ENCODE results near the gene FBXW9.
"Not testable (repeated sequence)": the region's sequence is repeated elsewhere in the genome, so short reads cannot be mapped to it uniquely, and the experiment has no call there.

FBXW9 gene

GRCh38 chr19:12678039-12678438, 18.4 kb downstream of the FBXW9 start:
- DNase-seq = not testable (repeated sequence)

- no peak for DNase-seq
Measured at GRCh38 chr19:12676928-12677327, 19.5 kb downstream of the FBXW9 start.

GRCh38 chr19:12676384-12676792, 20.0 kb downstream of the FBXW9 start:
- peak; percentile 64 for DNase-seq

DNA sequence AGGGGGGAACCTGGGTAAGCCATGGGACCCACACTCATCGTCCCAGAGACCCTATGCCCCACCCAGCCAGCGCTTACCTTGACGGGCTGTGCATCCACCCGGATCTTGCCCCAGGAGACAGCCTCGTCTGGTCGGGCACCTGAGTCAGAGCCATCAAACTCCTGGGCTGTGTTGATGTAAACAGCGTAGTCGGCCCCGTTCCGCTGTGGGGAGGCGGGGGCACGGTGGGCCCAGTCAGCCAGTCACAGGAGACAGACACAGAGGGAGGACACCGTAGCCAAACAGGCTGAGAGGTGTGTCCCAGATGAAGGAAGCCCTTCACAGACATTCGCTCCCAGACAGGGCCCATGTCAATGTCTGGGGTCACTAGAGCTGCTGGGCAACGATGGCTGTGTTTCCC, 20.5 kb downstream of the FBXW9 start:
- no peak for DNase-seq

GRCh38 chr19:12675399-12675798, 21.0 kb downstream of the FBXW9 start:
- no peak for DNase-seq

DNA sequence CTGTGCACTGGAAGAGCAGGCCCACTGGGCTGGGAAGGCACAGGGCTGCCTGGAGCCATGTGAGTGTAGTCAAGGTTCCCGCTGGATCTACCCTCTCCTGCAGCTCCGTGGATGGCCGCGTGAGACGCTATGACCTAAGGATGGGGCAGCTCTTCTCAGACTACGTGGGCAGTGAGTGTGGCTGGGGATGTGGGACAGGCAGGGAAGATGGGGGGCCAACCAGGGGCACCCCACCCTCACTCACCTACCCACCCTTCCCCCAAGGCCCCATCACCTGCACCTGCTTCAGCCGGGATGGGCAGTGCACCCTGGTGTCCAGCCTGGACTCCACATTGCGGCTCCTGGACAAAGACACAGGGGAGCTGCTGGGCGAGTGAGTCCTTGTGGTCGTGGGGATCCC, 23.7 kb downstream of the FBXW9 start:
- no peak for DNase-seq

DNA sequence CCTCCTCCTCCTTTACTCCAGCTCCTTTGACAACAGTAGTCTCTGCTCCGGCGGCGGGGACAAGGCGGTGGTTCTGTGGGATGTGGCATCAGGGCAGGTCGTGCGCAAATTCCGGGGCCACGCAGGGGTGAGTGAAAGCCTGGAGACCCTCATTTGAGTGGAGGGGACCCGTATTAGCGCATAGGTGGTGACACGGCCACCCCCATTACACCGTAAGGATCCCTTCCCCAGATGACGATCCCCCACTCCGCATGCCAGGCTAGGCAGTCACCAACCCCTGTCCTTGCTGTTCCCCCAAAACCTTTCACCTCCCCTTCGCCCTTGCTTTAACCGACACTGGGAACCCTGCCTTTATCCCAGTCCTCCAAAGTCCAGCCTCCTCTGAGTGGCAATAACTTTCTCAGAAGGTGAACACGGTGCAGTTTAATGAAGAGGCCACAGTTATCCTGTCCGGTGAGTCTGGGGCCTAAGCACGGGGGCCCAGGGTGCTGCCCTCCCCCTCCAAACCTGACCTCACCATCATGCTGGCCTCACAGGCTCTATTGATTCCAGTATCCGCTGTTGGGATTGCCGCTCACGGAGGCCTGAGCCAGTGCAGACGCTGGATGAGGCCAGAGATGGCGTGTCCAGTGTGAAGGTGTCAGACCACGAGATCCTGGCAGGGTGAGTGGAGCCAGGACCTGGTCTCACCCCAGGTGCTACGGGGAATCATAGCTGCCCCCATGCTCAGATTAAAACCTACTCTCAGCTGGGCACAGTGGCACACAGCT, 26.1 kb downstream of the FBXW9 start:
- no peak for DNase-seq

GRCh38 chr19:12669270-12670158, 26.9 kb downstream of the FBXW9 start:
- DNase-seq = peak; percentile 81

DNA sequence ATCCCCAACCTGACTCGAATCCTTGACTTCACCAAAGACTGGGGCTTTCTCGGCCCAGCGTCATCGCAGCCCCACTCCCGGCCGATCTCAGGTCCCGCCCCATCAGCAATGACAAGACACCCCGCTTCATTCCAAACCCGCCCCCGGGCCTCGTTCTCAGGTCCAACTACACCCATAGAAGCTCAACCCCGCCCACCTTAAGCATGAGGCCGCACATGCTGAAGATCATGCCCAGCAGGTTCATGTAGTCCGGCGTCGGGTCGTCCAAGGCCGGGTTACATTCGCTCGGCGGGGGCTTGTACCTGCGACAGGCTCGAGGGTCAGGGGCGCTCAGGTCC, 27.5 kb downstream of the FBXW9 start:
- peak; percentile 42 for DNase-seq

- DNase-seq = no peak
Measured at GRCh38 chr19:12668346-12668745, 28.1 kb downstream of the FBXW9 start.

GRCh38 chr19:12667731-12668302, 28.6 kb downstream of the FBXW9 start:
- DNase-seq = no peak

DNA sequence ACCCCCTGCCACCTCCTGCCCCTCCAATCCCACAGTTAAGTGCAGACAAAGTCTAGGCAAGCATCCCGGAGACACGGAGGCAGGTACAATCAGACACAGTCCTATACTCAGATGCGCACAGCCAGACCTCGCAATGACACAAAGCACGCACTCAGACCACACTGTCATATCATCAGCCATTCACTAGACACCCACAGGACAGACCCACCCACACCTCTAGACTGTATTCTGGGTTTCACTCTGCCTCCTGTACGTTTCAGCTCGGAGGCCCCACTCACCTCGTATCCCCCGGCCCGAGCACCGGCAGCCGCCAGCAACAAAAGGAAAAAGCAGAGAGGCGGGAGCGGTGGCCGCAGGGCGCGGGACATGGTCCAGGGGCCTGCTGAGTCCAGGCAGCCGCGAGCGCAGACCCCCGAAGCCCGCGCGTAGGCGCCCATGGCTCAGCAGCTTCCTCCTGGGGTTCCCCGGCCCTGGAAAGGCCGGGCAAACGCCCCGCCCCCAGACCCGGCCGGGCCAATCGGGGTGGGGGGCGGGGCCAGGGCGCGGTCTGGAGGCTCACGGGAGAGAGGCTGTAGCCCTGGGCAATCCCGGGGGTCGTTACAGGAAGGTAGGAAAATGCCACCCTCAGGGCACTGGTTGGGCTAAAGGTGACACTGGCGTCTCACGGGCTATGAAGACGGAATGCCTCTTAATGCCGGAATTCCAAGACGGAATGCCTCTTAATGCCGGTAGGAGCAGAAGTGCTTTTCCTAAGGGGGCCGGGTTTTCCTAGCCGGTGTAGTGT, 30.0 kb downstream of the FBXW9 start, which contains the start of the genes MAN2B1 and WDR83:
TSS of gene MAN2B1 (minus strand) at position 478 of the 784 bp plus-strand sequence. CDS start at position 437, 41 bp downstream.
TSS of gene WDR83 (plus strand) at position 543 of the 784 bp plus-strand sequence. CDS start 2,984 bp downstream, outside the sequence.
- DNase-seq = peak; percentile 56

GRCh38 chr19:12665671-12666264, 30.7 kb downstream of the FBXW9 start:
- no peak for DNase-seq

DNA sequence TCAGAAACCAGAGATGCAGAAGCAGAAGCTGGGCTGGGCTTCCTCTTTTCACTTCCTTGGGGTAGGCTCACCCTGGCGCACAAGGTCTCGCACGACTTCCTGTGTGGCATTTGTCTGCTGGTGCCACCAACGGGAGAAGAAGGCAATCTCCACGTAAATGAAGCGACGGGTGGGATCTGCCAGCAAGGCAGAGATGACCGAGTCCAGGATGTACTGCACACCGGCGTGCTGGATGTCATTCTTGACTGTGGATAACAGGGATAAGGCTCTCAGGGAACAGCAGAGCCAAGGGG, 31.2 kb downstream of the FBXW9 start:
- DNase-seq = no peak

DNA sequence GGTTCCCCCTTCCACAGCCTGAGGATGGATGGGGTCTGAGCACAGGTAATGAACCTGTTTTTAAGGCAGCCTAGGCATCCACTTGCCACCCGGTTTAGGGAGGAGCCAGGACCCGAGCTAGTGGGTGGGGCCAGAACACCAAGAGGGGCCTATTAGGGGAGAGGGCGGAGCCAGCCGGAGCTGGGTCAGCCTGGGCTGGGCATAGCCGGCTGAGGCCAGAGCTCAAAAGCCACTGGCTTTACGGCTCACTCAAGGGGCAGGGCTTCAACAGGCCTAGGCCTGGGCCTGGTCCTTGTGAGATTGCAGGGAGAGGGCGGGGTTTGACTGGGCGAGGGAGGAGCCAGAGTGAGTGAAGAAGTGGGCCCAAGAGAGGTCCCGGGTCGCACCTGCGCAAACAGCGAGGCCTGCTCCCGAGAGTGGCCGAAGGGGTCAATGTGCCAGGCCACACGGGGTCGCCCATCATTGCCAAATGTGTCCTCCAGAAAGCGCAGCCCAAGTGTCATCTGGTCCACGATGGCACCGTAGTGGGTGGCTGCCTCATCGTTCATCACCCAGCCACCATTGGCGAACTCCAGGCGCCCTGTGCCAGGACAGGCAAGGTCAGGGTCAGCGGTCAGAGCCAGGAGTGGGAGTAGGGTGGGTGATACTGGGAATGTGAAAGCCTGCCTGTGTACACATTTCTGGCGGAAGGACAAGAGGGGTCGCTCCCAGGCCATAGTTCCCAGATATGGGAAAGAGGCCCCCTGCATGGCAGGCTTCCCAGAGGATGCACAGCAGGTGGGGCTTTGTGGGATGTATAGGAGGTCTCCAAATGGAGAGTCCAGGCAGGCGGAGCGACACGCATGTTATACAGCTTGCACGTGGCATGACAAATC, 31.8 kb downstream of the FBXW9 start:
- no peak for DNase-seq

DNA sequence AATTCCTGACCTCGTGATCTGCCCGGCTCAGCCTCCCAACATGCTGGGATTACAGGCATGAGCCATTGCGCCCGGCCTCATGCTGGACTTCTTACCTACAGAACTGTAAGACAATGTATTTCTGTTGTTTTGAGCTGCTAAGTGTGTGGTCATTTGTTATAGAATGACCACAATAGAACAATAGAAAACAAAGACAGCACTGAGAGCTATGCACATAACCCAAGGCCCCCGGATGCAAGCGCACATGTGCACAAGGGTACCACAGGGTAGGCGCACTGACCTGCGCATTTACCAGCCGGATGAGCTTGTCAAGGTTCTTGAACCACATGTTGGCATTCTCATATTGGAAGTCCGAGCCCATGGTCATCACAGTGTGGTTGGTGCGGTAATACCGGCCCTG, 35.5 kb downstream of the FBXW9 start:
- DNase-seq = no peak

DNA sequence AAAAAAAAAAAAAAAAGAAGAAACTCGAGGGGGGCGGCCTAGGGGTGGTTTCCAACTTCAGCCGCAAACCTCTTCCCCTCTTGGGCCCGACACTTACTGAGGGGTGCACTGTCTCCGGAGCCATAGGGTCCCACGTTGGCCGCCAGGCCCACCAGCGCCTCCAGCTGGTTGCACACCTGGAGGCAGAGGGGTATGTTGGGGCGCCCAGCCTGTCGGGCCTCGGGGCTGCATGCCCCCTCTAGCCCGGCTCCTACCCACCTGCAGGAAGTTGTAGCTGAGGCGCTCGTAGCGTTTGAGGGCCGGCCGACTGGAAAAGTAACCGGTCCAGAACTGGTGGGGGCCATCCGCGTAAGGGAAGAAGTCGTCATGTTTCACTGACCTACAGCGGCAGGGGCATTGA, 38.5 kb downstream of the FBXW9 start:
- no peak for DNase-seq

GRCh38 chr19:12656899-12657571, 39.4 kb downstream of the FBXW9 start:
- DNase-seq = no peak

- no peak for DNase-seq
Measured at GRCh38 chr19:12655546-12655945, 40.9 kb downstream of the FBXW9 start.

GRCh38 chr19:12652219-12652618, 44.2 kb downstream of the FBXW9 start:
- DNase-seq = no peak

DNA sequence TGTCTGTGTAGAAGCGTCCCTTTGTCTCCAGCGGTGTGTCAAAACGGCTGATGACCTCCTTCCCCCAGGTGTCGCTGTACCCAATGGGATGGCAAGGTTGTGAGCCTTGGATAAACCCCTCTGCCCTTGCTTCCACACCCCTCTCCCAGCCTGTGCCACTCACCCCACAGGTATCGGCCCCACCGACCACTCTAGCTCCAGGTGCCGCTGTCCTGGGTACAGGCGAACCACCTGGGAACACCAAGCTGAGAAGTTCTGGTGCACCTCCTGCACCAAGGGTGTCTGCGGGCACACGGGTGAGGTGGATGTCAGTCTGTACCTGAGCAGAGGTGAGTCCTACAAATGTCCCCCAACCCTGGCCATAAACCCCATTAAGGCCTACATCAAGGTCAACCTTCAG, 46.5 kb downstream of the FBXW9 start:
- DNase-seq = no peak

Measured in HCEC 1CT (cell line).